ENCODE results near the gene MBP. TPM values are rescaled to one million over a fixed set of nuclear protein-coding genes. Genes with fewer than 3 reads are reported as not detected.
A peak's percentile ranks its signal among the peaks of the same experiment; 100 is the strongest.

The MBP gene
- total and polyA plus RNA-seq, 2 donors from 2014 or later, result 15.1 to 61.2 TPM

DNA sequence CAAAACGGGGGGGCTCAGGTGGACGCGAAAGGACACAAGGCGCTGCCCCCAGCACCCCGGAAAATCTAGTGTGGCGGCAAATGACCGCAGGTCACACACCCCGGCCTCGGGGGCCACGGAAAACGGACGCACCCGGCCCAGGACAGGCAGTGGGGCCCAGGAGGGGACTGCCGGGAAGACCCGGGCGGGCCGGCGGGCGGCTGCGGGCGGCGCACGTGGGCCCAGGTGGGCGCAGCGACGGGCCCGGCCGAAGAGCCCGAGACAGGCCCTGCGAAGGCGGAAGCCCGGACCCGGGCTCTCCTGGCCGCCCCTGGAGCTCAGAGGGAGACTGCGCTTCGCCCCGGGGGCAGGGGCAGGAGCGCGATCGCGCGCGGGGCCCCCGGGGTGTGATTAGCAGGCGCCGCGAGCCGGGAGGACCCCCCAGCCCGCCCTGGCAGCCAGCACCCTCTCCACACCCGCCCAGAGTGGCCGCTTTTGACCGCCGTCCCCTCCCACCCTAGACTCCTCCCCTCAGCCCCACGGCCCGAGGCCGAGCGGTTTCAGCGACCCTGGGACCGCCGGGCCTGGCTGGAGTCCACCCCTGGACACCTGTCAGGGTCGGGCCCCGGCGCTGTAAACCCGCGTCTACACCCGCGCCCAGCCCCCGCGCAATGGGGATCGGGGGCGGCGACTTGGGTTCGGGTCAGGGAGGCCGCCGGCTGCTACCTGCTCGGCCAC lies 773 bp downstream of the MBP start:
- Histone ChIP-seq H3K27me3 (ENCODE audit: control insufficient read depth, insufficient read depth, low read length) (no peaks in the 10 kb centered on the region), H3K9me3 (ENCODE audit: control insufficient read depth in 2 of 3, insufficient read depth in 1 of 3, low read length in 3 of 3) (no peaks in the 10 kb centered on the region), H3K36me3 (ENCODE audit: control insufficient read depth in 2 of 3, insufficient read depth in 3 of 3, low read length in 3 of 3) (no peaks in the 10 kb centered on the region), H3K4me3 (ENCODE audit: low read length in 3 of 3) (peak overlapping the region in 2 of 3 donors; percentile 64 to 71), H3K9ac (ENCODE audit: low read length in 3 of 3) (peak overlapping the region in 2 of 3 donors; percentile 57 to 91), H3K27ac (ENCODE audit: low read depth in 2 of 2, low read length in 2 of 2) (peak overlapping the region; percentile 91 to 92), H3K4me1 (ENCODE audit: control insufficient read depth in 2 of 3, insufficient read depth in 2 of 3, low read depth in 1 of 3, low read length in 3 of 3) (peaks cover 0 to 20% (median 19%) of the 10 kb centered on the region in 3 donors)
- FAIRE-seq (no peak), DNase-seq (peak; percentile 52 to 92 (median 70))
- TF ChIP-seq, protein P1, sequence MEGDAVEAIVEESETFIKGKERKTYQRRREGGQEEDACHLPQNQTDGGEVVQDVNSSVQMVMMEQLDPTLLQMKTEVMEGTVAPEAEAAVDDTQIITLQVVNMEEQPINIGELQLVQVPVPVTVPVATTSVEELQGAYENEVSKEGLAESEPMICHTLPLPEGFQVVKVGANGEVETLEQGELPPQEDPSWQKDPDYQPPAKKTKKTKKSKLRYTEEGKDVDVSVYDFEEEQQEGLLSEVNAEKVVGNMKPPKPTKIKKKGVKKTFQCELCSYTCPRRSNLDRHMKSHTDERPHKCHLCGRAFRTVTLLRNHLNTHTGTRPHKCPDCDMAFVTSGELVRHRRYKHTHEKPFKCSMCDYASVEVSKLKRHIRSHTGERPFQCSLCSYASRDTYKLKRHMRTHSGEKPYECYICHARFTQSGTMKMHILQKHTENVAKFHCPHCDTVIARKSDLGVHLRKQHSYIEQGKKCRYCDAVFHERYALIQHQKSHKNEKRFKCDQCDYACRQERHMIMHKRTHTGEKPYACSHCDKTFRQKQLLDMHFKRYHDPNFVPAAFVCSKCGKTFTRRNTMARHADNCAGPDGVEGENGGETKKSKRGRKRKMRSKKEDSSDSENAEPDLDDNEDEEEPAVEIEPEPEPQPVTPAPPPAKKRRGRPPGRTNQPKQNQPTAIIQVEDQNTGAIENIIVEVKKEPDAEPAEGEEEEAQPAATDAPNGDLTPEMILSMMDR (IDR thresholded peaks at IDR 0.05; ENCODE audit: borderline replicate concordance, extremely low read depth, insufficient read depth), result no peak
- intact Hi-C loops (cut with DNase I), result no loop called here

DNA sequence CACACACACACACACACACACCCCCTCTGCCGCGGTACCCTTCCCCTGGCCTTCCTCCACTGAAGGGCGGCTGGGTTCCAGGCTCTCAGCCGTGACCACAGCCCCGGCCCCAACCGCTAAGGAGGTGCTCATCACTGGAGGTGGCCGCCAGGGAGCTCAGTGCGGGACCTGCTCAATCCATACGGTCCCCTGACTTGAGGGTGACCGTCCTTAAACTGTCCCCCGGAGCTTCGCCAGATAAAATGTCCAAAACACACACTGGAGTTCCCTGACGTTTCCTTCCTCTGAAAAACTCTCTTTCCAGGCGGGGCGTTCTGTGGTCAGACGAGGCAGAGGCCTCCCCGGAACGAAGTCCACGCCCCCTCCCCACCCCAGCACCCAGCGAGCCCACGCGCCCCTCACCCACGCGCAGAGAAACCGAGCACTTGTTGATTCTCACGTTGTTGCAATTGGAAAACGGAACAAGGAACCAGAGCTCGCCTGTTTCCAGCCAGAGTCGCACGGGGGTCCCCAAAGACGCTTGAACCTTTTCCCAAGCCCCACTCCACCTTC lies 1.4 kb downstream of the MBP start:
- H3K9me3 ChIP-seq (ENCODE audit: control insufficient read depth in 2 of 3, insufficient read depth in 1 of 3, low read length in 3 of 3), result no peaks in the 10 kb centered on the region
- peak overlapping the region; percentile 26 to 71 (median 64) for H3K4me3 ChIP-seq (ENCODE audit: low read length in 3 of 3)
- no peaks in the 10 kb centered on the region for H3K27me3 ChIP-seq (ENCODE audit: control insufficient read depth, insufficient read depth, low read length)
- H3K9ac ChIP-seq (ENCODE audit: low read length in 3 of 3), result peak overlapping the region in 2 of 3 donors; percentile 41 to 91
- DNase-seq (peak in 1 of 5 donors; percentile 56), FAIRE-seq (no peak)
- peak overlapping the region; percentile 91 to 92 for H3K27ac ChIP-seq (ENCODE audit: low read depth in 2 of 2, low read length in 2 of 2)
- TF ChIP-seq, protein P1 (IDR thresholded peaks at IDR 0.05; ENCODE audit: borderline replicate concordance, extremely low read depth, insufficient read depth), result no peak
- no peaks in the 10 kb centered on the region for H3K36me3 ChIP-seq (ENCODE audit: control insufficient read depth in 2 of 3, insufficient read depth in 3 of 3, low read length in 3 of 3)
- H3K4me1 ChIP-seq (ENCODE audit: control insufficient read depth in 2 of 3, insufficient read depth in 2 of 3, low read depth in 1 of 3, low read length in 3 of 3), result peaks cover 0 to 20% (median 20%) of the 10 kb centered on the region in 3 donors
- intact Hi-C loops (cut with DNase I), result no loop called here

DNA sequence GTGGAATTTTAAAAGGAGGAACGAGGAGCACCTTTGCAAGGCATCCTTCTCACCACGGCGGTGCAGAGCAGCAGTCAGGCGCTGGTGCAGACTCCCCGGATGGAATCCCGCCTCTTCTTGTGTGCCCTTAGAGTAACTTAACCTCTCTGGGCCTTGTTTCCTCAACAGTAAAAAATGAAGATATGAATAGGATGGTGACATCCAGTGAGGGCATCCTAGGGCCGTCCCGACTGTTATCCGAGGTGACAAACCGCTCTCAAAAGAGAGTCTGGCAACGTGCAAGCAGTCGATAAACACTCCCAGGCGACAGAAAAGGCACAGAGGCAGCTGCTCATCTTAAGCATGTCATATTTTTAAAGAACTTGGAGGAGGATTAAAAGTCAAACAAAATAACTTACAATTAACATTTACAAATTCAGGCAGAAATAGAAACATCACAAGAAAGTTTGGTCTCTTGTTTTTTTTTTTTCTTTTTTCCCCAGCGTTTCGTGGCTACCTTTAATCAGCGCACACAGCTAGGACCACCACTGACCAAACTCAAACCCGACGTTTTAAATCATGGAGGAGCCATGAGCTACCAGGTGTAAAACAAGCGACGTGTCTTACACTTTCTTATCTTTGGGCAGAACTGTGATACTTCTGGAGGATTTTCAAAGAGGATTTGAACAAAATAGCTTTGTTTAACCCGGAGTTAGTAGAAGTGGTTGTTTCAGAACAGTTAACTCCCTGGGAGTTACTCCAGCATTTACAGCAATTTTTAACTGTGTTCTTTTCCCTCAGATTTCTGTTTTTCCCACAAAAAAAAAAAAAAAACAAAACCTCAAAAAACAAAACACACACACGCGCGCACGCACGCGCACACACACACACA lies 2.1 kb downstream of the MBP start:
- Histone ChIP-seq H3K9ac (ENCODE audit: low read length in 3 of 3) (peak overlapping the region in 2 of 3 donors; percentile 29 to 91), H3K27ac (ENCODE audit: low read depth in 2 of 2, low read length in 2 of 2) (peak overlapping the region; percentile 91 to 92), H3K4me3 (ENCODE audit: low read length in 3 of 3) (peak overlapping the region in 2 of 3 donors; percentile 47 to 71), H3K9me3 (ENCODE audit: control insufficient read depth in 2 of 3, insufficient read depth in 1 of 3, low read length in 3 of 3) (no peaks in the 10 kb centered on the region), H3K27me3 (ENCODE audit: control insufficient read depth, insufficient read depth, low read length) (no peaks in the 10 kb centered on the region), H3K4me1 (ENCODE audit: control insufficient read depth in 2 of 3, insufficient read depth in 2 of 3, low read depth in 1 of 3, low read length in 3 of 3) (peaks cover 0 to 20% (median 20%) of the 10 kb centered on the region in 3 donors), H3K36me3 (ENCODE audit: control insufficient read depth in 2 of 3, insufficient read depth in 3 of 3, low read length in 3 of 3) (no peaks in the 10 kb centered on the region)
- intact Hi-C loops (cut with DNase I), result no loop called here
- TF ChIP-seq, protein P1 (IDR thresholded peaks at IDR 0.05; ENCODE audit: borderline replicate concordance, extremely low read depth, insufficient read depth), result no peak
- DNase-seq, result no peak
- FAIRE-seq, result no peak
